ENCODE data around the gene GLI2.

GLI2 gene

DNA sequence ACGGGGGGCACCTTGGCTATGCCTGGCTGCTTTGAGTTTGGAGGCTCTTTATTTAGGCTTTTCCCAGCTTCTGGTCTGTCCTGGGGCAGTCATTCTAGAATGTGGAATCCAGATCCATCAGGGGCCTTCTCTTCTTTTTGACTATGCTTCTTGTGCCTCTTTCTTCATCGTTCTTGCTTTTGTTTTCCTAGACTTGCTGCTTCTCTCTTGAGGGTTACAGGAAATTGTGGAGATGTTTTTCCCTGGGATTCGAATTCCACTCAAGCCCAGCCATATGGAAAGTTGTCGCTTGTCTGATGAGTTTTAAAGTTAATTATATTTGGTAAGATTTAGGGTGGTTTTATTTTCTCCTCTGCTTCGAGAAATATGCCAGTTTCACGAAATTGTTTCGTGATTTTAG, 2.4 kb downstream of the GLI2 start:
- DNase-seq (ENCODE audit: low spot score) = no peak

DNA sequence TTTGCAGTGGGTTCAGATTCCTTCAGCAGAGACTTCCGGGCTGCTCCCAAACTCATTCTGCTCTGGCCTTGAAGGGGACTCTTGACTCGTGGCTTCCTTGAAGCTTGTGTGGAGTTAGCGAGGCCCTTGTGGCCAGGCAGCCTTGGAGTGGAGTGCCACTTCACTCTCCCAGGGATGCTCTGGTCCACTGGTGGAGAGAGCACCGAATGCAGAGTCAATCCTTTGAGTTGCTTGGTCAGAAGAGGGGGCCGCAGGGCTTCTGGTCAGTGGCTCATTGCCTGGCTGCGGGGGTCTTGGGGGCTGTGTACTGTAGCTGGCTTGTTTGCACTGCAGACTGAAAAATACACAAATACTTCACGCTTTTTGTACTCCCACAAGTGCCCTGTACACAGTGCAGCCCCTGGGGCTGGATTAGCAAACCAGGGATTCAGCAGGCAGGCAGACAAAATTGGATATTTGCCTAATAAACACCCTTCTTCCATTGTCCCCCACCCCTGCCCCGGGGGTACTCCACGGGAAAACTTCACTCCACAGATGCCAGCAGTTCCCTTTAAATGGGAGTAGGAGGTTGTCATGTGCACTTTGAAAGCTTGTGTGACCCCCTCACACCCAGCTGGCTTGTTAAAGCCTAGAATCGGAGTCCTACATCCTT, 3.2 kb downstream of the GLI2 start:
- DNase-seq (ENCODE audit: low spot score) = no peak

DNA sequence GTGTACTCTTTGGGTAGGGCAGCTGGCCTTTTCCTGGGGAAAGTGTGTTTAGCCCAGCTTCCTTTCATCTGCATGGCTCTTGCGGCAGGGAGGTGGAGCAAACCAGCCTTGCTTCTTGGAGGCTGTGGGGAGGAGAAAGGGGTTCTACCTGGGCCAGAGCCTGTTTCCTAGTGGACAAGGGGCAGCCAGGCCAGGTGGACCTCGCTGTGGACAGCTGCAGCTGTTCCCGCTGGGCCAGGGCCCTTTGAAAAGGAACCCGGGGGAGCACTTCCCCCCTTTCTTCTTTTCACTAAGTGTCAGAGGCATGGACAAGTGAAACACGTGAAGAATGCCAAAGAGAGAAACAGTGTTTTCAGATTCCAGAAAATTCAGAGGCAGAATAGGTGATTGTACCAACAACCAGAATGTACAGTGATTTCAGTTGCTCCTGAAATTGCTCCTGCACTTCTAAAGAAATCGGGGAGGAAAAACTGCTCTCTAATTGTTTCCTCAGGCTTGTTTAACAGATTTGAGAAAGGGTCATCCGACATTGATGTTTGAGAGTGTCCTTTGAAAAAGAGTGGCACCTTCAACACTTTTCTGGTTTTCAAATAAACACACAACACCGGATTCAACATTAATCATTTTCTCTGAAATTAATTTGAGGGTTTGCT, 3.9 kb downstream of the GLI2 start:
- DNase-seq (ENCODE audit: low spot score) = no peak

DNA sequence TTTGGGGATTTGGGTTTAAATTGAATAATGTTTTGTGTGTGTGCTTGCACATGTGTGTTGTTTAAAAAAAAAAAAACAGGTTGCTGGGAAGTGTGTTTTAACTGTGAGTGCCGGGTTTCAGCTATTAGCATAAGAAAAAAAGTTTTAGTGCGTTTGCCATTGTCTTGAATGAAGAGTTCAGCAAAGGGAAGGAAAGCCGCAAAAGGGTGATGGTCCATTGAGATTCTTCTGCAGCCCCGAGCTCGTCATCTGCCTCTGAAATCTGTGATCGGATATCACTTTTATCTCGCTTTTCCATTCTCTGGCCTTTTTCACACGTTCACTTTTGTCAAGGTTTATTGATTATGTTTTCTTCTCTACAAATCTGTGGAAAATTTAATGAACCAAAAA, 4.7 kb downstream of the GLI2 start:
- no peak for DNase-seq (ENCODE audit: low spot score)

DNA sequence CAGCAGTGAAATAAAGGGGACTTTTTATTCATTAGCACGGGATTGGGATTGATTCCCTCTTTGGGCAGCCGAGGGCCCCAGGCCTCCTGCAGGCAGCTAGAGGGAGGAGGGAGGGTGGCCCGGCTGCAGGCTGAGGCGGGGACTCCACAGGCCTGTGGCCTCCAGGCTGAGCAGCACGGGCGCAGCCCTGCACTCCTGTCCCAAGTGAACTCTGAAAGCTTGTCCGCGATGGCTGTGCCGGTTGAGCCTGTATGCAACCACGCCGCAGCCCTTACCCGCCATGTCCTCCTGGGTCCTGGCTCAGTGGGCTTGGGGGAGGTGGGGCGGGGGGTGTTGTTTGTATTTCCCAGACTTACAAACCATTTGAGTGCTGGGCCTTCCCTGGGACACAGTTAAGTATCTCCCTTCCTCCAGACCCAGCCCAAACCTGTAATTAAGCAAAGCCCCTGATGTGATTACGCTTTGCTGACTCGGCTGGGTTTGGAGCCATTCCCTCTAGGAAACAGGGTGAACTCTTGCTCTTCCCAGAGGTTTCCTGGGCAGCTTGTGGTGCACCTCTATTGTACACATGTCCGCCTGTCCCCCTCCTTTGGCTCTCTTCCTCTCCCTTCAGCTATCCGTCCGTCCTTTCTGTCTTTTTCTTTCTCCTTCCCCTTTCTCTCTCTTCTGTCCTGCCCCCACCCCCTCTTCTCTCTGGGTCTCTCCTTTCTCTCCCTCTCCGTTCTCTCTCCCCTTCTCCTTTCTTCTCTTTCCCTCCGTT, 5.3 kb downstream of the GLI2 start:
- DNase-seq (ENCODE audit: low spot score) = no peak

DNA sequence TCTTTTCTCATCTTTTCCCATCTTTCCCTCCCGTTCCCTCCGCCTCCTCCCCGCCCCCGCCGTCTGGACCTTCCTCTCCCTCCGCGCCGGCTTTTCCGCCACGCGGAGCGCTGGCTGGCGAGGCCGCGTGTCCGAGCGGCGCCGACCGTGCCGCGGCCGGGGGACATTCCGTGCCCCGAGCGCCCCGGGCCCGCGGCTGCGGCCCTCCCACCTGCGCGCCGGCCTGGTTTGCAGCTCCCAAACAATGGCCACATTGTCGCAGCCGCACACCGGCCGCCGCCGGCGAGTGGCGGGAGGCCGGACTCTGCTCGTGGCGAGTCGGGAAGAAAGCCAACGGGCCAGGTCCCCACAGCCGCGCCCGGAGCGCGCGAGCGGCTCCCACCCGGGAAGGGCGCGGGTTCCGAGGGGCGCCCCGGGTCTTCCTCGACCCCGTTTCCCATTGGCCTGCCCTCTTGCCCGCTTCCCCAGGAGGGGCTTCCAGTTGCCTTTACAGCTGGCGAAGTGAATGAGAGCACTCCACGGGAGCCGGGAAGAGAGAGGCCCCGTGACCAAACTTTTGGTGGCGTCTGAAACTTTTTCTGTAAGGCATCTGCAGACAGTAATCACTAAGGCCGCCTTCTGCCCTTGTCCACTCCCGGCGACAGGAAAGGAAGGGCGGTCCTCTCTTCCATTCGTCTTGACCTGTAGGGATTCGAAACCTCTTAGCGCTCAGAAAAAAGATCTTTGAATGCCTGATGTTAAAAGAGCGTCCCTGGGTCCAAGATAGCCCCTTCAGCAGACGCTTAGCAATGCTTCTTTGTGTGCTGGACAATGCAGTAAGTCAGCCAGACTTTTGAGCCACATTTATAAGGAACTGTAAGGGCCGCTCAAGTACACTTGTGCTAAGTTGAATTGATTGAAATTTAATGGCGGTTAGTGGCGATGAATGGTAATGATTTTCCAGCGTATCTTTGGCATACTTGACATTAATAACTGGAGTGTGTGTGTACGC, 6.2 kb downstream of the GLI2 start:
- no peak for DNase-seq (ENCODE audit: low spot score)

DNA sequence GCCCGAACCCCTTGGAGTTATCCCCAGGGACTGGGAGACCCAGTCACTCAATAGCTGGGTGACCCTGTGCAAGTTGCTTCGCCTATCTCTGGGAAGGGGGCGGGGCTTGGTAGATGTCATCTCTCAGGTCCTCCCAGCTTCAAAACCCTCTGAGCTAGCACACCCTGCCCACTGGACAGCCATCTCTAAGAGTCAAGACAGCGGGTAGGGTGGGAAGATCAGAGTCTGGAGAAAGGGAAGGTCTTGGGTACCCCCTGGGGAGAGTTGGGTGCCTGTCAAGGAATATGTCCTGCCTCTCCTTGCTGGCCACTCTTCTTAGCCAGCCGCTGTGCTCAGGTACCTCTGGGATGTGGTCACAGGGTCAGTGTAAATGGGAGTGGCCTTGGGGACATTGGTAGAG, 8.0 kb downstream of the GLI2 start:
- no peak for DNase-seq (ENCODE audit: low spot score)

DNA sequence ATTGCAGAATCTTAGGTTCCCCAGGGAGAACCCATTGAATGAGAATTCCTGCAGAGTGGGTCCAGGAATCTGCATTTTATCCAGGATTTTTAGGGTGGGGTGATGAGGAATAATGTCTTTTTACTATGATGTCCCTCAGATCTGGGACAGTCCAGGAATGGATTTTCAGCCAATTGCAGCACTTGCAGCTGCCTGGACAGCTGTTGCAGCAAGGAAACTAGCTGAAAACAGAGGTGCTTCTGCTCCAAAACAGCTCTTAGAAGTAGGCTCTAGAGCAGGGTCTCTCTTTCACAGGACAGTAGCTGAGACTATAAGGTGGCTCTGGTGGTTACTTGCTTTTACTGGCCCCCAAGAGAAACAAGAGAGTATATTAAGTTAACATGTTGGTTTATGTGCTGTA, 9.1 kb downstream of the GLI2 start:
- no peak for DNase-seq (ENCODE audit: low spot score)

DNA sequence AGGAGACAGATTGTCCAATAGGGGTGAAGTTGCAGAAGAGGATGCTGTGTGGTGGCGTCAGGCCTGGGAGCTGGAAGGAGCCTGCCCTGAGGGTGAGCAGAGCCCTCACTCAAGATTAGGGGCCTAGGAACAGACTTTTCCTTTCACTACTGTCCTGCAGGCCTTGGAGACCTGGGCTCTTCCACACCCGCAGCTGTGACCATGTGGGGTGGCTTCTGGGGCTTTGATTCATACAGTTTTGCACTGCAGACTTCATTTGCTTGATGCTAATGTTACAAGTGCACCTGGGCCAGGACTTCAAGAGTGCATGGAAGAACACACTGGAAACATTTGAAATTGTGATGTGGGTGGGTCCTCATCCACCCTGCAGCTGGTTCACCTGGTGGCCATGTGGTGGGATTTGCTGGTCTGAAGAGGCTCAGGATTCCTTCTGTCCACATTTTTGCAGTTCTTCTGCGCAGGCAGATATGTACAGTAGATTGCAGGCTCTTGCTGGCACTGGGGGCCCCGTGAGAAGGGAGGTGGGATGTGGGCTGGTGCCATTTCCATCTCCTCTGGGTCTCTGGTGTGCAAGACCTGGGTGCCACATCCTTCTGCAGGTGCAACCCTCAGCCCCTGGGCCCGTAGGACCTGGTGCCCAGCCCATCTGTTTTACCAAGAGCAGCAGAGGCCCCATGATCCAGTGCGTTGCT, 9.9 kb downstream of the GLI2 start:
- no peak for DNase-seq (ENCODE audit: low spot score)

DNA sequence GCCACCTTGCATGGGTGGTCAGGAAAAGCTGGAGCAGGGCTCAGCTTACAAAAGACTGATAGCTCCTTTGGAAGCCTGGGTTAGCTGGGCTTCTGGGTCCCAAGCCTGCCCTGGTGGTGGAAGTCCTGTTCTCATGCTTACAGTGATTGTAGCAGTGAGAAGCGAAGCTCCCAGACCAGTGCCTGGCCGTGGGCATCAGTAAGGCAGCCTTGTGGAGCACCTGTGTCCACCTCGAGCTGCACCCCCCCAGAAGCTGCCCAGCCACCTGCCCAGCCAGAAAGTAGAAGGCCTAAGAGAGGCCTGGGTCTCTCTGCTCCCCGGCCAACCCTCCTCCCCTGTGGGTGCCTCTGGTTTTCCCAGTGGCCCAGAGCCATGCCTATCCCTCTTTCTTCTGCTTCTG, 10.5 kb downstream of the GLI2 start:
- DNase-seq (ENCODE audit: low spot score) = no peak

DNA sequence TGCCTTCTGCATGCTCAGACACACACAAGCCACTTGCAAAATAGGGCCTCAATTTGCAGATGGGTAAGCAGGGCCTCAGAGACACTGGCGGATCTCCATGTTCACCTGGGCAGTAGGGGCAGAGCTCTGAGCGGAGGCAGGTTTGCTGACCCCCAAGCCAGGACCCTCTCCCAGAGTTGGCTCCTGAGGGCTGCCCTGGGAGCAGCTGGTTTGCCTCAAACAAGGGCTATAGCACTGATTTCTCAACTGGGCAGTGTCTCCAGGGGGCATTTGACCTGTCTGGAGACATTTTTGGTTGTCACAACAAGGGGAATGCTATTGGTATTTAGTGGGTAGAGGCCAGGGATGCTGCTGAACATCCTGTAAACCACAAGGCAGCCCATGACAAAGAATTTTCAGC, 11.6 kb downstream of the GLI2 start:
- DNase-seq (ENCODE audit: low spot score) = no peak

DNA sequence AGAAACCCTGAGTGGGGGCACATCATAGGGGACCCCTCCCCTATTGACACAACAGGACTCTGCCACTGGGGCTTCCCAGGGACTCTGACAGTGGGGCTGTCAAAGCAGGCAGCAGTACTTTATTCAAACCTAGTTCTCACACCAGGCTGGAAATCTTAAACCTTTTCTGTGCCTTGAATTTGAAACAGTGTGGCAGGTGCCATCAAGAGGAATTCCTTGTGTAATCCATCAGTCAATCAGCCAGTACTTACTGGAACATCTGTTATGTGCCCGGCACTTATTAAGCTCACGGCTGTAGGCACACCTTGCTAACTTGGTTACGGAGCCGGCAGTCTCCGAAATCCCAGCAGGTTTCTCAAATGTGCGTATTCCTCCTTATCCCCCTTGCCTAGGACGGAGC, 12.0 kb downstream of the GLI2 start:
- no peak for DNase-seq (ENCODE audit: low spot score)

DNA sequence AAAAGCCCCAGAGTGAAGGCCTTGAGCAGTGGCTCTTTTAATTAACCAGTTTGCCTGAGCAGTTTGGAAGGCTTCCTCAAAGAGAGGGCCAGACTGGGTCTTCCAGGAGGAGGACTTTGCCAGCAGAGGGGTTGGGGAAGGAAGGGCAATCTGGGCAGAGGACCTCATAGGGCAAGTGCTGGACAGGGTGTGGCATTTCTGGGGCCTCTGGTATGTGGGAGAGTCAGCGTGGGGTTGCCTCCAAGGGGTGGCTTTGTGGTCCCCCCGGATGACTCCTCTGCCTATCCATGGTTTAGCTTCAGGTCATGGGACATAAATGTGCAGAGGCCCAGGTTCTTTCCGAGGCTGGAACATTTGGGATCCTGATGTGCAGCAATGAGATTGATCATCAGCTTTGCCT, 12.6 kb downstream of the GLI2 start:
- DNase-seq (ENCODE audit: low spot score) = no peak

DNA sequence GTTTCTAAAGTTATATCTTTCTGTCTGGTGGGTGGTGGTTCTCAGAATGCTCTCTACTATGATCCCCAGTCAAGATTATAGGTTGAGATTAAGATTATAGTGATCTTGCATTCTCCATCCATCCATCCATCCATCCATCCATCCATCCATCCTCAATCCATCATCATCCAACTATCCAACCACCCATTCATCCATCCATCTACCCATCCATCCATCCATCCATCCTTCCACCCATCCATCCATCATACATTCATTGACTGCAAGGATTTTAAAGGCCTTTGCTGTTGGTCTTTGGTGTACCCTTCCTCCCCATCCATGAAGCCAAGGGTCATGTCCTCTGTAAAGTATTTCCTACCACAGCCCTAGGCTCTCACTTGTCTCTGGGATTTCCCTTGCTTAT, 13.1 kb downstream of the GLI2 start:
- no peak for DNase-seq (ENCODE audit: low spot score)

DNA sequence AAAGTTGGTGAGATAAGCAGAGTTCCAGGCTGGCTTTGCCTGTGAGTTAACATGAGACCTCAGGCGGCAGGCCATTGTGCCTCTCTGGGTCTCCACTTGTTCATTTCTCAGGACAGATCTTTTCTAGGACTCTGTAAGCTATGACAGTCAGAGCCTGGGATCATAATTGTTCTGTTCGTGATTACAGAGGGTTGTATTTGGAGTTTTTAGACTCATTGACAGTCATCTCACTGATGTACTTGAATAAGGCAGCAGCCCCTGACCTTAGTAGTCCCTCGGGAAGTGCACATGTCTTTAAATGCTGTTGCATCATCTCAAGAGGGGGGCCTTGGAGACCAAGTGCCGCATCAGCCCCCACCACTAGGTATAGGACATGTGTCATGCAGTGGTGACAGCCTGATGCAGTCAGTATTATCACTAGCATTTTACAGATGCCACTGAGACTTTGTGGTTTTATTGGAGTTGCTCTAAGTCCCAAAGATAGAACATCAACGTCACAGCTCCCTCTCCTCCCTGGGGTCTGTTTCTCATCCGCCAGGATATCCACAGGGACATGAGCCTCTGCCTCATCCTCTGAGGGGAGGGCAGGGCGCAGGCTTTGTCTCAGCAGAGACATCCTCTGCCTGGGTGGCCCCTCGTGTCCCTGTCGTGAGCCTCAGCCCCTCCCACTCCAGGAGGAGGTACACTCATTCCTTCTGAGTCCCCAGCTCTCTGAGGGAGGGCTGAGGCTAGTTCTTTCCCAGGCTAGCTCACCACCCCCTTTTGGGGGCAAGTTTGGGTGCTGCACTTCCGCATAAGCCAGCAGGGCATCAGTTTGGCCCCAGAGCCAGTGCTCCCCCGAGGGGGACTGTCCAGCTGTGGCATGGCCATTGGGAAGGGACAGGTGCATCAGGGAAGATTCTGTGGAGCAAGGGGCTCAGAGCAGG, 14.1 kb downstream of the GLI2 start:
- no peak for DNase-seq (ENCODE audit: low spot score)

DNA sequence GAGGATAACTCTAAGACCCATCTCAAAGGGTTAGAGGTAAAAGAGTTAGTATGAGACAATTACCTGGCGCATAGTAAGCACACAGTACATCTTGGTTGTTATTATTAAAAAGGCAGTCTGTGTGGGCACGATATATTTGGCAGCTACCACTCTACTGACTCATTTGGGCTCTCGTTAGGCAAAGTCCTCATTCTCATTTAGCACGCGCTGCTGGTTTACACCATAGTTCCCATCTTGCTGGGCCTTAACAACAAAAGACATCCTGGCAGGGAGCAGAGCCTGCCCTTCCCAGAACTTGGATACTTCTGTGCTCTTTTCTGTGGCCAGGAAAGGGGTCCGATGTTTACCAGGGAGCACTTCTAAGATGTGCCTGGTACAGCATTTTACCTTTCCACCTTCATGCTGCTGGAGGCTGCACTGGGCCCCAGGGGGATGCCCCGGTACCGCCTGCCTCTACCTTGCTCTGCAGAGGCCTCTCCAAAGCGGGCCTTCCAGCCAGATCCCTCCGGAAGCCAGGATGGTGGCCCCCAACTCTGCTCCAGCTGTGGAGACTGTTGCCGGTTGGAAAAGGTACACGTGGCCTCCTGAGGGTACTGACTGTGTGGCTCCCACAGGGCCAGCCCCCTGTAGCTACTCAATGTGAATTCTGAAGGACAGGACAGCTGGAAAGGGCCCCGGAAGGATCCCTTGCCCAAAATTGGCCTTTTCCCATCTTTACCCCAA, 15.0 kb downstream of the GLI2 start:
- DNase-seq (ENCODE audit: low spot score) = no peak

DNA sequence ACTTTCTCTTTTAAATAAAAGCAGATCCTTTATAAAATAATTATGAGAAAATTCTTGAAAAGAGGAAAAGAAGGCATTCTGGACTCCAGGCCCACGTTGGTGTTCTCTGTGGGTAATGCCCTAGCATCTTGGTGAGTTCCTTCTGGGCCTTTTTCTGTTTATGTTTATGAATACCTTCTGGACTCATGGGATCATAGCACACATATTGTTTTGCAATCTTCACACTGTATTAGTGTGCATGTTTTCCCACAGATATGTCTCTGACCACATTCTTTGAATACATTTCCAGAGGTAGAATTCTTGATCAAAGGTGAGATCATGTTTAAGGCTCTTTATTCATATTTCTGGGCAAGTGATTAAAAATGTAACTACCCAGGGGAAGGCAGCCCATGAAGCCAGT, 15.9 kb downstream of the GLI2 start:
- DNase-seq (ENCODE audit: low spot score) = no peak

DNA sequence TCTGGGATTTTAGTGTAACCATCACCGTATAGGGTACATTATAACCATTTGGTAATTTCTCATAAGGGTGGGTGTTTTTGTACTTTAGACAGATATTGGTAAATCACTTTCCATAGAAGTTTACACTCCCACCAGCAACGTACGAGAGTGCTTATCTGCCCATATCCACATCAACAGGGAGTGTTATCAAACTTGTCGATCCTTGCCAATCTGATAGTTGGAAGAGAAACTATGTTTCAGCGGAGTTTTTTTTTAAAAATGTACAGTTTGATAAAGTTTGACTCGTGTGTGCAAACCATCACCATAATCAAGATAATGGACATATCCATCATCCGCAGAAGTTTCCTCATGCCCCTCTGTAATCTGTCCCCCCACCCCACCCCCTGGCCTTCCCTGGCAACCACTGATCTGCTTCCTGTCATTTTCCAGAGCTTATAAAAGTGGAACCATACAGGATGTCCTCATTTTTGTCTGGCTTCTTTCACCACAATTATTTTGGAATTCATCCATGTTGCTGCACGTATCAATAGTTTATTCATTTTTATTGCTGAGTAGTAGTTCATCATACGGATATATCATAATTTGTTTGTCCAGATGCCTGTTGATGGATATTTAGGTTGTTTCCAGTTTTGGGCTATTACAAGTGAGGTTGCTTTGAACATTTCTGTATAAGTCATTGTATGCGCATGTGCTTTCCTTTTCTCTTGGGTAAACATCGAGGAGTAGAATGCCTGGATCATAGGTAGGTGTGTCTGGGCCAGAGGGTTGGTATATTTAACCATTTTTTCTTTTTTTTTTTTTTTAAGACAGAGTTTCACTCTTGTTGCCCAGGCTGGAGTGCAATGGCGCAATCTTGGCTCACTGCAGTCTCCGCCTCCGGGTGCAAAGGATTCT, 18.6 kb downstream of the GLI2 start:
- no peak for DNase-seq (ENCODE audit: low spot score)
